Gastroesophageal sphincter (tissue), 3 donors: ENCODE data around the gene HARS1.

ENCODE experiments used
- CTCF ChIP-seq, 4 experiments: fragments of 200-600 bp in 2 of 4; fragments of 450-650 bp in 2 of 4; sonication (generic) in 1 of 4; IDR thresholded peaks; one replicate each; pipeline ENCODE4 v1.5.1; 2017 to 2019; ENCODE audit warnings: antibody characterized with exemption in 4 of 4, mild to moderate bottlenecking in 2 of 4, moderate library complexity in 2 of 4
- POLR2A ChIP-seq, 2 donors: fragments of 450-650 bp; IDR thresholded peaks; one replicate each; pipeline ENCODE4 v1.6.1; 2017; ENCODE audit warnings: antibody characterized with exemption in 2 of 2, mild to moderate bottlenecking in 2 of 2, moderate library complexity in 1 of 2

- TF ChIP-seq CTCF (IDR thresholded peaks at IDR 0.05) (no peak), POLR2A (IDR thresholded peaks at IDR 0.05) (no peak)
Observed at GRCh38 chr5:140674211-140674610, 17.0 kb downstream of the HARS1 start.
